Skin epidermis (tissue), 12 donors: Measurements from ENCODE around the gene PGRMC1.
A peak's percentile ranks its signal among the peaks of the same experiment; 100 is the strongest.
"Not testable (repeated sequence)": the region's sequence is repeated elsewhere in the genome, so short reads cannot be mapped to it uniquely, and the experiment has no call there.

Source experiments
- H3K27ac ChIP-seq, 21 experiments: fragments of 200-600 bp; sonication (generic) in 11 of 21; one replicate each; pipeline ENCODE4 v1.5.0; 2020; ENCODE audit warnings: mild to moderate bottlenecking in 3 of 21, inconsistent platforms in 2 of 21, moderate library complexity in 2 of 21
- H3K4me3 ChIP-seq, 7 experiments: fragments of 200-600 bp; sonication (generic) in 2 of 7; one replicate each; pipeline ENCODE4 v1.5.0; 2020; ENCODE audit warnings: inconsistent platforms in 2 of 7, mild to moderate bottlenecking in 2 of 7, moderate library complexity in 1 of 7

PGRMC1 gene

DNA sequence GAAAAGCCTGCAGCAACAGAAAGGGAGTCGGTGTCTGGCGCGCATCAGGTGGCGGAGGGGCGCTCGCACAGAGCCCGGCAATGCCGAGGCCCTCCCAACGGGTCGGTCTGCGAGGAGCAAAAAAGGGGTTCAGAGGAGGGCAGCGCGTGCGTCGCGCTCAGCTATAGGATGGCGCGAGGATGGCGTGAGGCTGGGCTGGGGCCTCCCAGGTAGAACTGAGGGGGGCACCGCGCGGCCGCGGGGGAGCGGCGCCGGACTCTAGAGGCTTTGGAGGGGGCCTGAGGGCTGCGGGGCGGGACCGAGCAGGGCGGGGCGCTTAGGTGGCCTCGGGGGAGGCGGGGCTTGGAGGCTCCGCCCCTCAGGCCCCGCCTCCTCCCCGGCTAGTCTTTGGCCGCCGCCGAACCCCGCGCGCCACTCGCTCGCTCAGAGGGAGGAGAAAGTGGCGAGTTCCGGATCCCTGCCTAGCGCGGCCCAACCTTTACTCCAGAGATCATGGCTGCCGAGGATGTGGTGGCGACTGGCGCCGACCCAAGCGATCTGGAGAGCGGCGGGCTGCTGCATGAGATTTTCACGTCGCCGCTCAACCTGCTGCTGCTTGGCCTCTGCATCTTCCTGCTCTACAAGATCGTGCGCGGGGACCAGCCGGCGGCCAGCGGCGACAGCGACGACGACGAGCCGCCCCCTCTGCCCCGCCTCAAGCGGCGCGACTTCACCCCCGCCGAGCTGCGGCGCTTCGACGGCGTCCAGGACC is at the start of gene PGRMC1:
PGRMC1 (plus strand) TSS at position 414 of the 751 bp plus-strand sequence; CDS start at position 493, 79 bp downstream.
- peak within 1 kb of the TSS; percentile 57 to 82 (median 71) for H3K4me3 ChIP-seq
- H3K27ac ChIP-seq = peak within 1 kb of the TSS in 20 of 21 experiments; percentile 66 to 94 (median 88)

DNA sequence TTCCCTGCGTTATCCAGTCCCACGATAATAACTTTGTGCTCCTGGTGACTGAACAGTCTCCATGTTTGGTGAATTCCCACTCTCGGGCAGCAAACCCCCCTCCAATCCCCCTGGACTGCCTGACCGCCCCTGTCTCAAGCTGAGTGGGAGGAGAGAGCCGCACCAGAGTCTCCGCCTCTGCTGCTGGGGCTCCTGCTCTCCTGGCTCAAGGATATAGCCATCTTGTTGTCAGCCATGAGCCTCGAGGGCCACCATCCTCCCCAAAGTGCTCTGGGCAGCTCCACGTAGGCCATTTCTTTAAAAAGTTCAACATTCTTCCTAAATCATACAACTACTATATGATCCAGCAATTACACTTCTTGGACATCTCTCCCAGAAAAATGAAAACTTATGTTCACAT is 49.3 kb upstream of the PGRMC1 start:
- no peak overlapping the region for H3K4me3 ChIP-seq
- no peak overlapping the region for H3K27ac ChIP-seq

DNA sequence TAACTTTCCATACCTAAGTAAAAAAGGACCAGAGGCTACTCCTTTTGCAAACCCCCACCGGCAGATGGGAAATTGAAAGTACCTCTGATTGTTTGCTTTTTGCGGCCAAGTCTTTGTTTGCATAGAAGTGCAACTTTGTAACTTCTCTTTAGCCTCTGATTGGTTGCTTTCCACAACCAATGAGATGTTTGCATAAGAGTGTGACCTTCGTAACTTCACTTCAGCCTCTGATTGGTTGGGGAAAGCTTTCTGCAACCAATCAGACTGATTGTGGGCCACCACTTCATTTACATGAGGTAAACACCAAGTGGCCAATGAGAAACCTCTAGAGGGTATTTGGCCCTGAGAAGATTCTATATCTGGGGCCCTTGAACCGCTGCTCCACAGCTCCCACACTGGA is 48.8 kb upstream of the PGRMC1 start:
- no peak overlapping the region for H3K27ac ChIP-seq
- H3K4me3 ChIP-seq = no peak overlapping the region

DNA sequence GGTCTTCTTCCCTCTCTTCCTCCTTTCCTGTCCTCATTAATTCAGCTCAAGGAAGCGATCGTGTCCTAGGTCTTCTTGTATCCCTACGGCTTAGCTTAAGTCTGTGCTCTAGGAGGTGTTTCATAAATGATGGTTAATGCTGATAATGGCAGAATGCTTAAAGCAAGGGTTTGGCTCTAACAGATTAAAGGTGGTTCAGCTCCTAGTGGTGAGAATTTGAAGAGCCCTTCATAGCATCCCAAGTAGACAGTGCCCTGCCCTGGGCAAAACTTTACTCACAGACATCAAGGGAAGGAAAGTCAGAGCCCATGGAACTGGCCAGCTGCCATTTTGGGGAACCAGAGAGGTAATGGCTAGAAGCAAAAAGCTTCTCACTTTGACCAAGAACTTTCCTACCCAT is 47.0 kb upstream of the PGRMC1 start:
- Histone ChIP-seq H3K27ac (no peak overlapping the region), H3K4me3 (no peak overlapping the region)

DNA sequence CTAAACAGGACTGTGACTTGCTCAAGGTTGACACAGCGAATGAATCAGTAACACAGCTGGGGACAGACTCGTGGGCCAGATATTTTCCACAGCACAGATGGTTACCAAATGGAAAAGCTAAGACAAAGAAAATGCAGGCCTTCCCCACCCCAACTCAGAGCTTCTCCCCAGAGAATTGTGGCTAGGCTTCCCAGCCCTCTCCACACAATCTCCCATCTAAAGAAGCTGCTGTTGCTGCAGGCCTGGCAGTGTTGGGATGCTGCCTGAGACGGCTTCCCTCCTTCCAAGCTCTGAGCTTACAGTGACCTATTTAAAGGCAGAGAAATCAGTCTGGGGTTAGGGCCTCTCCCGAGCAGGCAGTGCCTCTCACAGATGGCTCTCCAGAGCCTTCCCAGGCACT is 46.5 kb upstream of the PGRMC1 start:
- Histone ChIP-seq H3K27ac (peak overlapping the region in 4 of 21 experiments; percentile 3 to 63 (median 26)), H3K4me3 (no peak overlapping the region)

DNA sequence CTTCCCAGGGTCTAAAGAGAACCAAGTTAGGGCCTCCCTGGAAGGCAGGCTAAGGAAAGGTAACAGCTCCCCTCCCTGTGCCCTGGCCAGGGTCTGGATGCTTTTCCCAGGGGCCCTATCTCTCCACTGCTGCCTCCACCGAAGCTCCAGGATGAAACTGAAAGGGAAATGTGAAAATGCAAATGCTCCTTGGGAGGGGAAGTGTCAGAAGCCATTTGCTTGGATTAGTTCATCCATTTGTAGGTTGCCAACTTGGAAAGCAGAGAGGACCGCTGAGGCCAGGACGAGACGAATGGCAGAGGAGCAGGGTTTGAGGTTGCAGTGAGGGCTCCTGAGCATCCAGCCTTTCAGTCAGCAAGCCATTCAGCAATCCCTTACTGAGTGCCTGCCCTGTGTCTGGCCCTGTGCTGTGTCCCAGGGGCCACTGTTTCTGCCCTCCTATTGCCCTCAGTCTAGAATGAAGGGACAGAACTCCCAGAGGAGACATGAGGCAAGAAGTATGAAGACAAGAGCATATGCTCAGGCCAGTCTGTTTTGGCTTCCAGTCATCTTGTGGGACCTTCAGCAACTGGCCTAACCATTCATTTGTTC is 45.9 kb upstream of the PGRMC1 start:
- Histone ChIP-seq H3K4me3 (no peak overlapping the region), H3K27ac (peak overlapping the region in 6 of 21 experiments; percentile 7 to 63 (median 24))

DNA sequence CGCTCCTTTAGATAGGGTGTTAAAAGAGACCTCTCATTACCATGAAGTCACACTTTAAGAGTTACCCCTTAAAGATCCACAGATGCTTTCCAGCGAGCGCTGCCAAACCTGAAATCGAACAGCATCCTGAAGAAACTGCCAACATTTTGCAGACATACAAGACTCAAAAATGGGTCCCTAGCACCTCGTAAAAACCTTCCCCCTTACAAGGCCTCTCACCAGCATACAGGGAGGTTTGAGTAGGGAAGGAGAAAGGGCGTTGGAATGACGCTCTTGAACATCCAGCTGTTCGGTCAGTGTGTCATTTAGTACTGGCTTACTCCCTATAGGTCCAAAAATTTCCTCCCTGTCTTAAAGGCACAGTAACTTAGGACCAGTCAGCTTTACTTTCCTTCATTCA is 45.3 kb upstream of the PGRMC1 start:
- Histone ChIP-seq H3K27ac (no peak overlapping the region), H3K4me3 (no peak overlapping the region)

DNA sequence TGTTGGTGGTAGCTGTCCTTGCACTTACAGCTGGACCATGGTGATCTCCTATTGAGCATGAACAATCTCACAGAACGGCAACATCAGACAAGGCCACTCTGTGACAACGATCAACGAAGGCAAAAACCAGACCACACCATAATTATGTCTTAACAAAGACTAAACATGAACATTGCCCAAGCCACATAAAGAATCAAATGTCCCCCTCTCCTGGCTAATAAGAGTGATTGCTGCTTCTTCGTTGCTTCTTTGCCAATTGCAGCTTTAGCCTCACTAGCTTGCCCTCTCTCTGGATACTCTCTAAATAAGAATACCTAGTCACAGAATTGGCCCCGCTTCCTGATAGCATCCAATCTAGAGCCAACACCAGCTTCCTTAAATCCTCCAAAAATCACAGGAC is 41.5 kb upstream of the PGRMC1 start:
- Histone ChIP-seq H3K27ac (no peak overlapping the region), H3K4me3 (no peak overlapping the region)

DNA sequence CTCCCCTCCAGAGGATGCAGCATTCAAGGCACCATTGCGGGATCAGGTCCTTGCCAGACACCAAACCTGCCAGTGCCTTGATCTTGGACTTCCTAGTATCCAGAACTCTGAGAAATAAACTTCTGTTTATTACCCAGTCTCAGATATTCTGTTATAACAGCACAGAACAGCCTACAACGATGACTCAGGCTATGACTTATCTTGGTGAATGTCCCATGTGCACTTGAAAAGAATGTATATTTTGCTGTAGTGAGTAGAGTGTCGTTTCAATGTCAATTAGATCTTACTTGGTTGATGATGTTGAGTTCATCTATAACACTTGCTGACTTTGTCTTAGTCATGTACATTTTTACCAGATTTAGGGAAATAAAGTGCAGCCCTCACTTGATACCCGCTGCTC is 34.5 kb upstream of the PGRMC1 start:
- no peak overlapping the region for H3K4me3 ChIP-seq

DNA sequence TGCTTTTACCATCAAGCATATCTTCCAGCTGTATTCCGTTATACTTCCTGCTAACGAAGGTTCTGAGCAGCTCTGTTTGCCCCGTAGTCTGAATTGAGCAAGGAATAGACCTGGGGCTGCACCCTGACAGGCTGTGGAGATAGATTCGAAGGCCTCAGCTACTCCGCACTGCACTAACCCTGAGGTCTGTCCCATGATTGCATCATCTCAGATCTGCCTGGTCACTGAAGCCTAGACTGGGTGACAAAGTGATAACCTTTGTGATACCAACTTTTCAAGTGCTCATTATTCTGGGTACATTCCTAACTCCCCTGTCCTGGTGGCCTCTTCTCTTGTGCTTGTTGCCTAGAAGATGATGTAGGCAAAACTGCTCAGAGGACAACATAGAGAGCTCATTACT is 29.9 kb upstream of the PGRMC1 start:
- Histone ChIP-seq H3K27ac (no peak overlapping the region), H3K4me3 (no peak overlapping the region)

More for the DNA sequence above, 34.5 kb upstream of the PGRMC1 start:
- no peak overlapping the region for H3K27ac ChIP-seq

DNA sequence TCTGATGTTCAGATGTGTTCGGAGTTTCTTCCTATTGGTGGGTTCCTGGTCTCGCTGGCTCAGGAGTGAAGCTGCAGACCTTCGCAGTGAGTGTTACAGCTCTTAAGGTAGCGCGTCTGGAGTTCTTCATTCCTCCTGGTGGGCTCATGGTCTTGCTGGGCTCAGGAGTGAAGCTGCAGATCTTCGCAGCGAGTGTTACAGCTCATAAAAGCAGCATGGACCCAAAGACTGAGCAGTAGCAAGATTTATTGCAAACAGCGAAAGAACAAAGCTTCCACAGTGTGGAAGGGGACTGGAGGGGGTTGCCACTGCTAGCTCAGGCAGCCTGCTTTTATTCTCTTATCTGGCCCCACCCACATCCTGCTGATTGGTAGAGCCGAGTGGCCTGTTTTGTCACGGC is 28.6 kb upstream of the PGRMC1 start:
- not testable (repeated sequence) for H3K27ac ChIP-seq, H3K4me3 ChIP-seq

DNA sequence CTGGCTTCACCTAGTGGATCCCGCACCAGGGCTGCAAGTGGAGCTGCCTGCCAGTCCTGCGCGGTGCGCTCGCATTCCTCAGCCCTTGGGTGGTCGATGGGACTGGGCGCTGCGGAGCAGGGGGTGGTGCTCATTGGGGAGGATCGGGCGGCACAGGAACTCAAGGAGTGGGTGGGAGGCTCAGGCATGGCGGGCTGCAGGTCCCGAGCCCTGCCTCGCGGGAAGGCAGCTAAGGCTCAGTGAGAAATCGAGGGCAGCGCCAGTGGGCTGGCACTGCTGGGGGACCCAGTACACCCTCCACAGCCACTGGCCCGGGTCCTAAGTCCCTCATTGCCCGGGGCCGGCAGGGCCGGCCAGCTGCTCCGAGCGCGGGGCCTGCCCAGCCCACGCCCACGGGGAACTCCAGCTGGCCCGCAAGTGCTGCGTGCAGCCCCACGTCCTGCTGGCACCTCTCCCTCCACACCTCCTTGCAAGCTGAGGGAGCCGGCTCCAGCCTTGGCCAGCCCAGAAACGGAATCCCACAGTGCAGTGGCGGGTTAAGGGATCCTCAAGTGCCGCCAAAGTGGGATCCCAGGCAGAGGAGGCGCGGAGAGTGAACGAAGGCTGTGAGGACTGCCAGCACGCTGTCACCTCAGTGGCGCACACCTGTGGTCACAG is 27.6 kb upstream of the PGRMC1 start:
- H3K4me3 ChIP-seq = no peak overlapping the region
- no peak overlapping the region for H3K27ac ChIP-seq

DNA sequence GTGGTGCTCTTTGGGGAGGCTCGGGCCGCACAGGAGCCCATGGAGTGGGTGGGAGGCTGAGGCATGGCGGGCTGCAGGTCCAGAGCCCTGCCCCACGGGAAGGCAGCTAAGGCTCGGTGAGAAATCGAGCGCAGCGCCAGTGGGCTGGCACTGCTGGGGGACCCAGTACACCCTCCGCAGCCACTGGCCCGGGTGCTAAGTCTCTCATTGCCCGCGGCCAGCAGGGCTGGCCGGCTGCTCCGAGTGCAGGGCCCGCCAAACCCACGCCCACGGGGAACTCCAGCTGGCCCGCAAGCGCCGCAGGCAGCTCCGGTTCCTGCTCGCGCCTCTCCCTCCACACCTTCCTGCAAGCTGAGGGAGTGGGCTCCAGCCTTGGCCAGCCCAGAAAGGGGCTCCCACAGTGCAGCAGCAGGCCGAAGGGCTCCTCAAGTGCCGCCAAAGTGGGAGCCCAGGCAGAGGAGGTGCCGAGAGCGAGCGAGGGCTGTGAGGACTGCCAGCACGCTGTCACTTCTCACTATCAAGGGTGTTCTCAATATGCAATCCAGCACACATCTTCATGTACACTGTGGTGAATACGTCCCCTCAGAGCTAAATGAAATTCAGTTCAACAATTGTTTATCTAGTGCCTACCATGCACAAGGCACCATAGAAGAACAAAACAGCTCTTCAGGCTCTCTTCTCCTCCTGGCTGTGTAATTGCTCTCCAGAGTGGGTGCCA is 25.0 kb upstream of the PGRMC1 start:
- H3K4me3 ChIP-seq, H3K27ac ChIP-seq: not testable (repeated sequence)

DNA sequence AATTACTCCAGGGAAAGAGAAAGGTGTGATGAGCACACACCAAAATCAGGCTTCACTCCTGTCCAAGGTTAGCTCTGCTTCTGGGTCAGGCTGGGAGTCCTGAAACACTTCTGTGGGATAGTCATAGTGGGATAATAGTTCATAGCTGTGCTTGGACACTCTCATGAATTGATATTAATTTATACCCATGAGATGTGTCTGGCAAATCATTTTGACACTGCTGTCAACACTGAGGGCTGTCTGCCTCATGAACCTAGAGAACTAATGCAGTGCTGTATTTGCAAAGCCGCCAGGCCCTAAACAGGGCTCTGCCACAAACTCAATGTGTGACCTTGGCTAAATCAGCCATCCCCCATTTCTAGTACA is 24.5 kb upstream of the PGRMC1 start:
- no peak overlapping the region for H3K4me3 ChIP-seq
- H3K27ac ChIP-seq = no peak overlapping the region

DNA sequence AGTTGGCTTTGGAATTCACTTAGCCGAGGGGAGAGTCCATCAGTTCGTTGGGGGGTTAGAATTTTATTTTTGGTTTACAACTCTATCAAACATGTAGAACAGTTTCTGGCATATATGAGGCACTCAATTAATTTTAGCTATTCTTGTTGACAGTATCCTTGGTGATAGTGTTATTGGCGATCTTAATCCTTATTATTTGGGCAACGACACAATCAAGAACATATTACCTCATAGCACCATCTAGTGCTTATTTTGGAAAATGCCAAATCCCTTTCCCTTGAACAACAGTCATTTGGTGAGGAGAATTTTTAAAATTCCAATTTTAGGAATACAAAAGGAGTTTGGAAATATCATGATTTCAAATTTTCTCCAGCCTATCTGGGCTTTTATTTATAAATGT is 17.9 kb upstream of the PGRMC1 start:
- Histone ChIP-seq H3K4me3 (no peak overlapping the region), H3K27ac (no peak overlapping the region)

DNA sequence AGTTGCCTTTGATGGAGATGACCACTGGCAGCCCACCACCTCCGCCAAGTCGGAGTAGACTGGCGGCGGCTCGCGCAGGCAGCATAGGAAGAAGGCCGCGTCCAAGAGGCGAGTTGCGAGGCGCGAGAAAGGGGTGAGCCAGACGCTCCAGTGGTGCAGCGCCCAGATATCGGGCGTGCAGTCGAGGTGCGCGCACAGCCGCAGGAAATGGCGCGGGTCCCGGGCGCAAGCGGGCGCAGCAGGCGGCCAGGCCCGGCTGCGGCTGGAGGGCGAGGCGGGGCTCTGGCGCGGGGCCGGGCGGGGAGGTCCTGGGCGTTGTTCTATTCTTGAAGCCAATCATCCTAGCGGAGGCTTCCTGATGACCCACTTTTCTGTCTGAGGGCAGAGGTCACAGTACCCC is 13.2 kb upstream of the PGRMC1 start:
- no peak overlapping the region for H3K27ac ChIP-seq
- no peak overlapping the region for H3K4me3 ChIP-seq

DNA sequence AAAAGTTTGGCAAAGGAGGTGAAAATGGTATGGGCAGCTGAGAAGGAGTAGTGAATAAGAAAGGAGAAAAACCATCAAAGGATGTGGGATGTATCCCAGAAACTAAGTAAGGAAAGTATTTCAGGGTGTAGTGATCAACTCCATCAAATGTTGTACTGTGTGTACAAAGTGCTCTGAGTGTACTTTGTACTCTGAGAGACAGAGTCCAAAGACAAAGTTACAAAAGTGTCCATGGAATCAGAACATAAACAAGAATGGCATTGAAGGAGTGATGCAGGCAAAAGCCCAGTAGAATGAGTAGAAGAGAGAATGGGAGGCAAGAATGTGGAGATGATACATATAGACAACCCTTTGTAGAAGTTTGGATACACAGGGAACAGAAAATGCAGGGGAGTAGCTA is 12.3 kb upstream of the PGRMC1 start:
- Histone ChIP-seq H3K4me3 (no peak overlapping the region), H3K27ac (no peak overlapping the region)

DNA sequence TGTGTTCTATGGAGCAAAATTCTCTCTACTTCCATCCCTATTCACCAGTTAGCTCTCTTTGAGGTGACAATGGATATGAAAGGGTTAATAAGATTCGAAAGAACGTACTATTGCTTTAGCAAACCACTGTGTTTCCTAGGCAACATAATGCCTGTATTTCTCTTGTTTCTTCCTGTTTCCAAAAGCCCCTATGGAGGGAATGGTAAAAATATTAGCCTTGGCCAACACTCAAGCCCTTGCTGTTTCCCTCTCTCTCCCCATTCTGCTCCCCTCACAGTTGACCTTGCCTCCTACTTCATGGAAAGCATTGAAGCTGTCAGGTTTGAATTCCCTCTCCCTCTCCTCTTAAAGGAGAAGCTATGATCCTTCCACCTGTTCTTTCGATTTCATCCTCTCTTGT is 9.6 kb upstream of the PGRMC1 start:
- H3K27ac ChIP-seq = no peak overlapping the region
- H3K4me3 ChIP-seq = no peak overlapping the region

DNA sequence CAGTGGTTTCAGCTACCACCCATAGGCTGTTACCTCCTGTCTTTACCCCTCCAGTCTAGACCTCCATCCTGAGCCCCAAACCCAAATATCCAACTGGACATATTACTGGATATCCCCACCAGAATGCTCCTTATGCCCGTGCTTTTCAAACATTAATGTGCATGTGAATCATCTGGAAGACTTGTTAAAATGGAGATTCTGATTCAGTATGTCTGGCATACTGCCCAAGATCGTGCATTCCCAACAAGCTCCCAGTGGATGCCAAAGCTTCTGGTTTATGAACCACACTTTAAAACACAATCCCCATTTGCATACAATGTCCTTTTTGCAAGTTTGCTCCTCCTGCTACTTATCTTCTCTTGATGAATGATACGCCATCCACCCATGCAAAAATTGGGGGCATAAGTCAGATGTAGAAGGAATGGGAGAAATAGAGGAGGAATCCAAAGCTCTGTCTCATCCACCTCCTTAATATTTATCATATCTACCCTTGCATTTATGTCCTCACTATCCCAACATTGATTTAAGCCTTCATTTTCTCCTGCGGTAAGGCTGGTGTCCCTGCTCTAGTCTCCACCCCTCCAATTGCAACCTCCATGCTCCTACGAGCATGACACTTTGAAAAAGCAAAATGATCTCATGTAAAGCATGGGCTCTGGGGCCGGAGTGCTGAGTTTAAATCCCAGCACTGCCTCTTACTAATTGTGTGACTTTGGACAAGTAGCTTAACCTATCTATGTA is 7.4 kb upstream of the PGRMC1 start:
- no peak overlapping the region for H3K27ac ChIP-seq
- H3K4me3 ChIP-seq = no peak overlapping the region

DNA sequence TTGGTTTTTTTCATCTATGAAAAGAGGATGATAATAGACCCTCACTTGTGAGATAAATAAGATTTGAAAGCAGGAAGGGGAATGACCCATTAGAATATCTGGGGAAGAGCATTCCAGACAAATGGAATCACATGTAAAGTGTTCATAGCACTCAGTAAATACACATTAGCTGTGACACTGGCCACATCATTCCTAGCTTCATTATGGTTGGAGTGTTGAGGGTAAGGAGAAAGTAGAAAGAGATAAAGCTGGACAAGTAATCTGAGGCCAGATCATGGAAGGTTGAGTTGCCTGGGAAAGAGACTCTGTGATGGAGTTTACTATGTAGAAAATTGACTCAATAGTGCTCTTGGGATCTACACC is 6.9 kb upstream of the PGRMC1 start:
- no peak overlapping the region for H3K4me3 ChIP-seq
- no peak overlapping the region for H3K27ac ChIP-seq
